Fibroblast of lung (primary cell): Measurements from ENCODE around the gene HMCN2. TPM values are rescaled to one million over a fixed set of nuclear protein-coding genes. Genes with fewer than 3 reads are reported as not detected.

Source experiments
- DNase-seq, 2 donors: peaks; one replicate each; pipeline versions ENCODE4 v3.0.0 to v3.0.0-alpha.2; 2010; ENCODE audit warnings: low read depth in 2 of 2
- H2AFZ ChIP-seq: 2 replicates; pipeline ENCODE4 v1.5.1; 2012; ENCODE audit warnings: low read length, control low read depth, inconsistent platforms
- H3K27ac ChIP-seq: 2 replicates; pipeline ENCODE4 v1.5.1; 2011; ENCODE audit warnings: low read length, control low read depth; ENCODE audit not compliant: insufficient read depth
- H3K27me3 ChIP-seq: 2 replicates; pipeline ENCODE4 v1.5.1; 2011; ENCODE audit warnings: mild to moderate bottlenecking, low read length; ENCODE audit not compliant: control insufficient read depth, insufficient read depth
- H3K36me3 ChIP-seq: 2 replicates; pipeline ENCODE4 v1.5.1; 2011; ENCODE audit warnings: low read length; ENCODE audit not compliant: control insufficient read depth, insufficient read depth
- H3K4me1 ChIP-seq: 2 replicates; pipeline ENCODE4 v1.5.1; 2011; ENCODE audit warnings: low read length; ENCODE audit not compliant: control insufficient read depth, insufficient read depth; ENCODE audit errors: extremely low read depth
- H3K4me2 ChIP-seq: 2 replicates; pipeline ENCODE4 v1.5.1; 2011; ENCODE audit warnings: low read length, control low read depth; ENCODE audit not compliant: insufficient read depth; ENCODE audit errors: extremely low read depth
- H3K4me3 ChIP-seq, 4 experiments: fragments of 200-600 bp in 1 of 4; sonication (generic) in 1 of 4; replicated peaks in 1 of 4; 2 replicates each; pipeline ENCODE4 v1.5.1; 2011 to 2016; ENCODE audit warnings: low read length in 4 of 4, low read depth in 3 of 4, mild to moderate bottlenecking in 3 of 4, control low read depth in 2 of 4, inconsistent platforms in 1 of 4, mixed read lengths in 1 of 4; ENCODE audit not compliant: insufficient read depth in 1 of 4; ENCODE audit errors: control extremely low read depth in 1 of 4
- H3K79me2 ChIP-seq: 2 replicates; pipeline ENCODE4 v1.5.1; 2012; ENCODE audit warnings: mild to moderate bottlenecking, low read length, inconsistent platforms; ENCODE audit not compliant: control insufficient read depth, insufficient read depth
- H3K9ac ChIP-seq: 2 replicates; pipeline ENCODE4 v1.5.1; 2011; ENCODE audit warnings: mild to moderate bottlenecking, low read length, control low read depth; ENCODE audit not compliant: insufficient read depth
- H3K9me3 ChIP-seq: 2 replicates; pipeline ENCODE4 v1.5.1; 2012; ENCODE audit warnings: low read depth, low read length; ENCODE audit not compliant: control insufficient read depth, insufficient read depth
- H4K20me1 ChIP-seq: 2 replicates; pipeline ENCODE4 v1.5.1; 2011; ENCODE audit warnings: low read length; ENCODE audit not compliant: control insufficient read depth, insufficient read depth; ENCODE audit errors: extremely low read depth
- CTCF ChIP-seq, 2 donors: IDR thresholded peaks in 1 of 2; conservative IDR thresholded peaks in 1 of 2; 1 replicate in 1 of 2; 2 replicates in 1 of 2; pipeline ENCODE4 v1.5.1; 2011 to 2012; ENCODE audit warnings: low read length in 2 of 2, control low read depth in 1 of 2, inconsistent platforms in 1 of 2, low read depth in 1 of 2, mild to moderate bottlenecking in 1 of 2
- EZH2 ChIP-seq: IDR thresholded peaks from 2 replicates; pipeline ENCODE4 v1.5.1; 2012; ENCODE audit warnings: low read length, control low read depth, mild to moderate bottlenecking; ENCODE audit errors: missing control alignments
- polyA plus RNA-seq, 2 donors: library from polyadenylated mRNA; depleted of rRNA in 1 of 2; stranded (reverse) in 1 of 2; unstranded in 1 of 2; fragments of >200 nt; gene quantifications; 2 replicates each; pipeline ENCODE4 v1.2.1, GENCODE V29; 2011 to 2012; ENCODE audit warnings: missing spikeins in 1 of 2
- total RNA-seq: library from RNA; depleted of rRNA; stranded (reverse); fragments of >200 nt; gene quantifications from 2 replicates; pipeline ENCODE4 v1.2.1, GENCODE V29; 2014

Gene HMCN2
- total and polyA plus RNA-seq, 2 donors (not counting 1 experiment from before 2014, with no cell fraction given): under 0.01 TPM; not detected in 1

- TF ChIP-seq EZH2 (no peak), CTCF (conservative IDR thresholded peaks at IDR 0.05 in 1 of 2, IDR thresholded peaks at IDR 0.05 in 1 of 2; ENCODE audit: low read depth in 1 of 2, low read length in 2 of 2) (no peak)
- no peak for DNase-seq
- H4K20me1 ChIP-seq: no peaks in the 10 kb centered on the region
- H3K27ac ChIP-seq: no peak overlapping the region
- H3K27me3 ChIP-seq: no peaks in the 10 kb centered on the region
- H3K9ac ChIP-seq: no peak overlapping the region
- H3K4me3 ChIP-seq: no peak overlapping the region
- H3K9me3 ChIP-seq: no peaks in the 10 kb centered on the region
- no peaks in the 10 kb centered on the region for H3K4me1 ChIP-seq
- no peak overlapping the region for H3K4me2 ChIP-seq
- H3K36me3 ChIP-seq: no peaks in the 10 kb centered on the region
- H3K79me2 ChIP-seq: no peaks in the 10 kb centered on the region
- no peak overlapping the region for H2AFZ ChIP-seq
These were observed 161.8 kb downstream of the HMCN2 start for GRCh38 chr9:130427326-130427725.

GRCh38 chr9:130428086-130428665 lies 162.6 kb downstream of the HMCN2 start:
- no peak for DNase-seq
- Histone ChIP-seq H3K36me3 (no peaks in the 10 kb centered on the region), H3K79me2 (no peaks in the 10 kb centered on the region), H3K4me3 (no peak overlapping the region), H3K4me2 (no peak overlapping the region), H3K27me3 (peaks cover 4% of the 10 kb centered on the region), H3K9ac (no peak overlapping the region), H3K27ac (no peak overlapping the region), H3K4me1 (no peaks in the 10 kb centered on the region), H4K20me1 (no peaks in the 10 kb centered on the region), H3K9me3 (no peaks in the 10 kb centered on the region), H2AFZ (no peak overlapping the region)
- TF ChIP-seq CTCF (conservative IDR thresholded peaks at IDR 0.05 in 1 of 2, IDR thresholded peaks at IDR 0.05 in 1 of 2; ENCODE audit: low read depth in 1 of 2, low read length in 2 of 2) (no peak), EZH2 (no peak)

- Histone ChIP-seq H3K27me3 (peaks cover 4% of the 10 kb centered on the region), H3K4me1 (no peaks in the 10 kb centered on the region), H3K79me2 (no peaks in the 10 kb centered on the region), H3K9ac (no peak overlapping the region), H4K20me1 (no peaks in the 10 kb centered on the region), H3K36me3 (no peaks in the 10 kb centered on the region), H3K4me2 (no peak overlapping the region), H3K9me3 (no peaks in the 10 kb centered on the region), H3K4me3 (no peak overlapping the region), H2AFZ (no peak overlapping the region), H3K27ac (no peak overlapping the region)
- TF ChIP-seq CTCF (conservative IDR thresholded peaks at IDR 0.05 in 1 of 2, IDR thresholded peaks at IDR 0.05 in 1 of 2; ENCODE audit: low read depth in 1 of 2, low read length in 2 of 2) (no peak), EZH2 (no peak)
- DNase-seq: no peak
These were observed 163.8 kb downstream of the HMCN2 start for GRCh38 chr9:130429381-130429780.
